ENCODE data around the gene LBH.

GRCh38 chr2:30233271-30234009 lies 2.1 kb downstream of the LBH start:
- TF ChIP-seq CTCF (IDR thresholded peaks at IDR 0.05) (no peak), POLR2A (IDR thresholded peaks at IDR 0.05) (no peak)

Data from right lobe of liver (tissue), 4 donors.